Ovary (tissue), 3 donors: ENCODE results near the gene MYRIP.

Experiments
- EP300 ChIP-seq: sonication (generic); formaldehyde crosslinking; IDR thresholded peaks from one replicate; pipeline ENCODE4 v1.6.1; 2017; ENCODE audit warnings: antibody characterized with exemption
- POLR2A ChIP-seq: fragments of 450-650 bp; IDR thresholded peaks from one replicate; pipeline ENCODE4 v1.6.1; 2017; ENCODE audit warnings: antibody characterized with exemption, mild to moderate bottlenecking, moderate library complexity
- TF ChIP-seq, protein P1 (sequence below), 3 donors: fragments of 450-650 bp in 2 of 3; fragments of 200-600 bp in 1 of 3; IDR thresholded peaks; one replicate each; pipeline versions ENCODE4 v1.5.1 to v1.8.0; 2016 to 2022; ENCODE audit warnings: antibody characterized with exemption in 3 of 3, mild to moderate bottlenecking in 1 of 3
- donor health status: DM: no; HTN: no; CAD: no.

DNA sequence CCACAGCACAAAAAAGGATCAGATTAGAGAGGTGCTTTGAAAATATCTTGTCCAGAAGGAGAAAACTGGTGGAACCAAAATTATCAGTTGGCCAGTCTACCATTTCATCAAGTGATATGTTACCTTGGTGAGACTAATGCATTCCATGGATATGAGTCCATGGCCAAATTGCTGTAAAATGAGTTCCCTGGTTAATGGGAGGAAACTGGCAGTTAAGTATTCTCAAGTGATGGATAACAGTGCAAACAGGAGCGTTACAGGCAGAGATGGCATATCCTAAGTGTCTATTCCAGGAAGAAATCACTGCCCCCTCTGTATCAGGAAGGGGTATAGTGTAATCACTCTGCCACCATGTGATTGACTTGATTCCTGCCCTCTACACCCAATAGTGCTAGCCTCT lies 34.0 kb downstream of the MYRIP start:
- TF ChIP-seq, protein P1, sequence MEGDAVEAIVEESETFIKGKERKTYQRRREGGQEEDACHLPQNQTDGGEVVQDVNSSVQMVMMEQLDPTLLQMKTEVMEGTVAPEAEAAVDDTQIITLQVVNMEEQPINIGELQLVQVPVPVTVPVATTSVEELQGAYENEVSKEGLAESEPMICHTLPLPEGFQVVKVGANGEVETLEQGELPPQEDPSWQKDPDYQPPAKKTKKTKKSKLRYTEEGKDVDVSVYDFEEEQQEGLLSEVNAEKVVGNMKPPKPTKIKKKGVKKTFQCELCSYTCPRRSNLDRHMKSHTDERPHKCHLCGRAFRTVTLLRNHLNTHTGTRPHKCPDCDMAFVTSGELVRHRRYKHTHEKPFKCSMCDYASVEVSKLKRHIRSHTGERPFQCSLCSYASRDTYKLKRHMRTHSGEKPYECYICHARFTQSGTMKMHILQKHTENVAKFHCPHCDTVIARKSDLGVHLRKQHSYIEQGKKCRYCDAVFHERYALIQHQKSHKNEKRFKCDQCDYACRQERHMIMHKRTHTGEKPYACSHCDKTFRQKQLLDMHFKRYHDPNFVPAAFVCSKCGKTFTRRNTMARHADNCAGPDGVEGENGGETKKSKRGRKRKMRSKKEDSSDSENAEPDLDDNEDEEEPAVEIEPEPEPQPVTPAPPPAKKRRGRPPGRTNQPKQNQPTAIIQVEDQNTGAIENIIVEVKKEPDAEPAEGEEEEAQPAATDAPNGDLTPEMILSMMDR (IDR thresholded peaks at IDR 0.05), result no peak
- TF ChIP-seq EP300 (no peak), POLR2A (no peak)
